Prostate gland (tissue), 2 donors: ENCODE data around the gene HMOX1. TPM values are rescaled to one million over a fixed set of nuclear protein-coding genes. Genes with fewer than 3 reads are reported as not detected.
A peak's percentile ranks its signal among the peaks of the same experiment; 100 is the strongest.

ENCODE experiments used
- DNase-seq: peaks from one replicate; pipeline ENCODE4 v3.0.0-alpha.2; 2019; ENCODE audit warnings: low spot score
- H3K27ac ChIP-seq, 2 donors: fragments of 200-600 bp; sonication (generic); 2 replicates each; pipeline ENCODE4 v1.5.1; 2017 to 2019
- H3K27me3 ChIP-seq: fragments of 200-600 bp; sonication (generic); replicated peaks from 2 replicates; pipeline ENCODE4 v1.5.1; 2019; ENCODE audit not compliant: insufficient read depth
- H3K36me3 ChIP-seq, 2 donors: fragments of 200-600 bp; sonication (generic); 1 replicate in 1 of 2; 2 replicates in 1 of 2; pipeline versions ENCODE4 v1.5.1 to v1.8.1; 2017 to 2019
- H3K4me1 ChIP-seq: fragments of 200-600 bp; sonication (generic); replicated peaks from 2 replicates; pipeline ENCODE4 v1.5.1; 2019
- H3K4me3 ChIP-seq, 2 donors: fragments of 200-600 bp; sonication (generic); 2 replicates each; pipeline ENCODE4 v1.5.1; 2017 to 2019
- H3K9me3 ChIP-seq: fragments of 200-600 bp; sonication (generic); 2 replicates; pipeline ENCODE4 v1.5.1; 2017
- CTCF ChIP-seq, 4 experiments: fragments of 200-600 bp in 2 of 4; fragments of 450-650 bp in 2 of 4; sonication (generic) in 2 of 4; IDR thresholded peaks; 1 replicate in 3 of 4; 2 replicates in 1 of 4; pipeline ENCODE4 v1.5.1; 2016 to 2019; ENCODE audit warnings: antibody characterized with exemption in 4 of 4, mild to moderate bottlenecking in 2 of 4, moderate library complexity in 2 of 4
- POLR2A ChIP-seq: fragments of 450-650 bp; IDR thresholded peaks from one replicate; pipeline ENCODE4 v1.6.1; 2016; ENCODE audit warnings: antibody characterized with exemption, mild to moderate bottlenecking
- POLR2AphosphoS5 ChIP-seq: sonication (generic); formaldehyde crosslinking; IDR thresholded peaks from one replicate; pipeline ENCODE4 v1.6.1; 2017; ENCODE audit warnings: antibody characterized with exemption
- WGBS: methylation state at CpG from one replicate; pipeline ENCODE4 v1.1.5; 2018; 5-methylcytosine and 5-hydroxymethylcytosine counted together
- intact Hi-C: fragments of 100-400 bp; cut with DNase I; formaldehyde crosslinking; loops from one replicate; pipeline ENCODE4 v1.14.2; 2022
- total RNA-seq, 2 donors: library from RNA; depleted of rRNA; stranded (reverse); fragments of >200 nt; gene quantifications; one replicate each; pipeline ENCODE4 v1.1.0, GENCODE V29; 2016

The HMOX1 gene
- total RNA-seq, 2 donors from 2014 or later, result 3.5 to 31.5 TPM

DNA sequence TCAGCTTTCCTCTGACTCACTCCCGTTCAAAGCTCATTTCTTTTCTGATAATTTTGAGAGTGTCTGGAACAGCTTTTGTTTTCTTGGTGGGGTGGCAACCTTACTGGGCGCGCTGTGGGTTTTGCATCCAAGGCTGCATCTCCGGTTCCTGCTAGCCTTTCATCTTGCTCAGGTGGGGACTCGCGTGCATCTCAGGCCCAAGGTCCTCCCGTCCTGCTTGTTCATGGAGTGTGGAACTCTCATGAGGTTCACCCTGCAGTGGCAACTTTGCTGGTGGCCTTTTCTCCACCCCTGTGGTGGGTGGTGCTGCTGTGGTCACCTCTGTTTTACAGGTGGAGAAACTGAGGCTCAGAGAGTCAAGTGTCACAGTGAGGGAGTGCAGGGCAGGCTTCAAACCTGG is 44.6 kb downstream of the HMOX1 start:
- no peaks in the 10 kb centered on the region for H3K27me3 ChIP-seq
- 89% methylated on average over 7 of the region's 7 CpGs for WGBS
- TF ChIP-seq POLR2A (no peak), POLR2AphosphoS5 (no peak), CTCF (IDR thresholded peaks at IDR 0.05) (no peak)
- no peaks in the 10 kb centered on the region for H3K4me1 ChIP-seq
- H3K27ac ChIP-seq, result no peak overlapping the region
- intact Hi-C loops, result no loop called here
- H3K4me3 ChIP-seq, result no peak overlapping the region
- H3K9me3 ChIP-seq, result no peaks in the 10 kb centered on the region
- no peak for DNase-seq
- H3K36me3 ChIP-seq, result peaks cover 0 to 3% of the 10 kb centered on the region in 2 donors

DNA sequence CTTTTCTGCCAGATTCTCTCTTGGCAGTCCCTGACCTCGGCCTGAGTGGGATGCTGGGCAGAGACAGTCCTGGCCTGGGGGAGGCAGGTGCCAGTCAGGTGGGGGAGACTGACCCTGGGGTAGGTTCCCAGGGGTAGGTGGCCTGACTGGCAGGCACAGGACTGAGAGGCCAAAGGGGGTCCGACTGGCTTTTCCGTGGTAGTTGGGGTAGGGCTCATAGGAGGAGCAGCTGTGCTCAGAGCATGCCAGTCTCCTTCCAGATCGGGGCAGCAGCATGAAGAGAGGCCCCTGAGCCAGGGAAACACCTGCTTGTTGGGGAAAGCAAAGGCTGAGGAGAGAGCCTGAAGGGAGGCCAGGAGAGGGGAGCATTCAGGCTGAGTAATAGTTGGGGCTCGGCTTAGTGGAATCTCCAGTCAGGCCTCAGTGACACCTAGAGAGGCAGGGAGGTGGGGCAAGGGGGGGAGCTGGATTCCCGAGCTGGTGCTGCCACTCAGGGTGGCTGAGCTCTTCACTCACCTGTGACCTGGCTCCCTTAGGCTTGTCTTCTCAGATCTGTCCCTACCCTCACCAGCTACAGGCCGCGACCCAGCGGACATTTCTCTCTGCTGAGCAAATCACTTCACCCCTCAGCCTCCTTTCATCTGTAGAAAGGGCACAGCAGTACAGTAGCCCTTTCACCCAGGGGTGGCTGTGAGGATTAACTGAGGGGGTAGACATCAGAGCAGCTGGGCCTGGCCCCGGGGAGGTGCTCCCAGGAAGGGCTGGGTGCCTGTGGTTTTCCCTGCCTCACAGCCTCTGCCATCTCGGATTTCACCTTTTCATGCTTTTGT is 45.3 kb downstream of the HMOX1 start:
- no peaks in the 10 kb centered on the region for H3K36me3 ChIP-seq
- no peaks in the 10 kb centered on the region for H3K27me3 ChIP-seq
- no peak for TF ChIP-seq CTCF (IDR thresholded peaks at IDR 0.05)
- no peak for TF ChIP-seq POLR2A
- TF ChIP-seq POLR2AphosphoS5, result no peak
- H3K27ac ChIP-seq, result no peak overlapping the region
- no peaks in the 10 kb centered on the region for H3K4me1 ChIP-seq
- no peak for DNase-seq
- no peak overlapping the region for H3K4me3 ChIP-seq
- intact Hi-C loops, result no loop called here
- 68% methylated on average over 11 of the region's 11 CpGs for whole genome bisulfite sequencing
- H3K9me3 ChIP-seq, result no peaks in the 10 kb centered on the region

GRCh38 chr22:35426801-35427140 is 45.9 kb downstream of the HMOX1 start:
- H3K27ac ChIP-seq, result no peak overlapping the region
- intact Hi-C loops, result no loop called here
- WGBS, result 80% methylated on average over 5 of the region's 5 CpGs

DNA sequence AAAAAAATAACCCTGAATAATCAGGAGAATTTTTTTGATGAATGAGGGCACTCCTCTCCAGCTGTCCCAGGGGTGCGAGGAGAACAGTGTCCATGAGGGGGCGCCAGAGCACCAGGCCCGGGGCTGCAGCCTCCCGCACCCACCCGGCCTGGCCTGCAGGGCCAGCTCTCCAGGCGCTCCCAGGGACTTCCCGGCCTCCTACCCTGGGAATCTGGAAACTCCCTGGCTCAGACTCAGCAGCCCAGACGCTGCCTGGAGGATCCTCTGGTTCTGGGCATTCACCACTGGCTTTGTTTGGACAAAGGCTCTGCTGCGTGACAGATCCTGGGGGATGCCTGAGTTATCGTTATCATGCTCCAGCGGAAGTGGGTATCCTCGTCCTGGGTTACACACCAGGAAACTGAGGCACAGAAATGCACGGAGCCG is 50.0 kb downstream of the HMOX1 start:
- Histone ChIP-seq H3K27me3 (no peaks in the 10 kb centered on the region), H3K27ac (peak overlapping the region; percentile 1 to 3), H3K9me3 (no peaks in the 10 kb centered on the region), H3K36me3 (no peaks in the 10 kb centered on the region), H3K4me3 (no peak overlapping the region), H3K4me1 (no peaks in the 10 kb centered on the region)
- intact Hi-C loops, result loop anchor here (1.0 to 10.0 kb wide), 2 partner anchors 152 to 694 kb away; no protein-coding TSS in a partner anchor
- 7% methylated on average over 14 of the region's 14 CpGs for WGBS
- peak; percentile 88 for DNase-seq
- TF ChIP-seq POLR2AphosphoS5, result peak; percentile 85
- TF ChIP-seq CTCF (IDR thresholded peaks at IDR 0.05), result peak; percentile 99 to 100 (median 99)
- no peak for TF ChIP-seq POLR2A

More at GRCh38 chr22:35426801-35427140, 45.9 kb downstream of the HMOX1 start:
- Histone ChIP-seq H3K9me3 (no peaks in the 10 kb centered on the region), H3K4me3 (no peak overlapping the region), H3K27me3 (no peaks in the 10 kb centered on the region), H3K36me3 (no peaks in the 10 kb centered on the region), H3K4me1 (no peaks in the 10 kb centered on the region)
- DNase-seq, result no peak
- TF ChIP-seq POLR2AphosphoS5, result no peak
- TF ChIP-seq POLR2A, result no peak
- no peak for TF ChIP-seq CTCF (IDR thresholded peaks at IDR 0.05)
